Neural cell (in vitro differentiated cells): Measurements from ENCODE around the gene SLC37A1. TPM values are rescaled to one million over a fixed set of nuclear protein-coding genes. Genes with fewer than 3 reads are reported as not detected.

Experiments
- H2AFZ ChIP-seq: fragments of 200-600, 300-800 bp; sonication (generic), shearing (Covaris generic); 2 replicates; pipeline ENCODE4 v1.6.0; 2014; ENCODE audit warnings: low read depth, mild to moderate bottlenecking, antibody characterized with exemption, low read length, moderate library complexity
- H3F3A ChIP-seq: fragments of 200-600 bp; shearing (Covaris generic); 2 replicates; pipeline ENCODE4 v1.6.1; 2016; ENCODE audit warnings: mild to moderate bottlenecking, moderate library complexity, mixed read lengths, antibody characterized with exemption, low read length; ENCODE audit not compliant: insufficient read depth, poor library complexity, severe bottlenecking
- H3K27ac ChIP-seq: fragments of 200-600, 300-800 bp; sonication (generic), shearing (Covaris generic); 2 replicates; pipeline ENCODE4 v1.5.1; 2014; ENCODE audit warnings: mild to moderate bottlenecking, low read length, moderate library complexity
- H3K27me3 ChIP-seq: fragments of 300-800, 200-600 bp; sonication (generic), shearing (Covaris generic); 2 replicates; pipeline ENCODE4 v1.6.0; 2014; ENCODE audit warnings: mild to moderate bottlenecking, low read depth, low read length, moderate library complexity; ENCODE audit not compliant: insufficient read depth
- H3K36me3 ChIP-seq: fragments of 300-800, 200-600 bp; sonication (generic), shearing (Covaris generic); 2 replicates; pipeline ENCODE4 v1.5.1; 2014; ENCODE audit warnings: mild to moderate bottlenecking, antibody characterized with exemption, low read length, moderate library complexity; ENCODE audit not compliant: insufficient read depth
- H3K4me2 ChIP-seq: fragments of 300-800, 200-600 bp; sonication (generic), shearing (Covaris generic); 2 replicates; pipeline ENCODE4 v1.6.0; 2014; ENCODE audit warnings: mild to moderate bottlenecking, low read length
- H3K4me3 ChIP-seq: fragments of 300-800, 200-600 bp; sonication (generic), shearing (Covaris generic); 2 replicates; pipeline ENCODE4 v1.5.1; 2014; ENCODE audit warnings: mild to moderate bottlenecking, low read length, moderate library complexity
- H3K79me2 ChIP-seq: fragments of 200-600 bp; shearing (Covaris generic); replicated peaks from 2 replicates; pipeline ENCODE4 v1.6.0; 2014; ENCODE audit warnings: mild to moderate bottlenecking, low read length, moderate library complexity; ENCODE audit not compliant: insufficient read depth
- H3K9ac ChIP-seq: fragments of 300-800, 200-600 bp; sonication (generic), shearing (Covaris generic); 2 replicates; pipeline ENCODE4 v1.6.1; 2016; ENCODE audit warnings: mild to moderate bottlenecking, low read length, mixed read lengths
- H3K9me2 ChIP-seq: fragments of 200-600 bp; shearing (Covaris generic); 2 replicates; pipeline ENCODE4 v1.6.1; 2016; ENCODE audit warnings: mild to moderate bottlenecking, low read length, mixed read lengths; ENCODE audit not compliant: insufficient read depth
- H3K9me3 ChIP-seq: fragments of 200-600, 300-800 bp; sonication (generic), shearing (Covaris generic); 2 replicates; pipeline ENCODE4 v1.6.1; 2016; ENCODE audit warnings: mild to moderate bottlenecking, mixed run types, low read length, moderate library complexity, mixed read lengths
- H4K20me1 ChIP-seq: fragments of 200-600 bp; shearing (Covaris generic); 2 replicates; pipeline ENCODE4 v1.6.1; 2016; ENCODE audit warnings: mild to moderate bottlenecking, mixed run types; ENCODE audit not compliant: insufficient read depth
- EP300 ChIP-seq: fragments of 450-650 bp; conservative IDR thresholded peaks from 2 replicates; pipeline ENCODE4 v1.6.1; 2014; ENCODE audit warnings: antibody characterized with exemption, mild to moderate bottlenecking, moderate library complexity; ENCODE audit not compliant: poor library complexity, severe bottlenecking
- EZH2 ChIP-seq: fragments of 200-600, 300-800 bp; shearing (Covaris generic), sonication (generic); IDR thresholded peaks from 2 replicates; pipeline ENCODE4 v1.6.1; 2014; ENCODE audit warnings: antibody characterized with exemption, low read length, borderline replicate concordance, mild to moderate bottlenecking; ENCODE audit not compliant: insufficient read depth, poor library complexity, severe bottlenecking
- MXI1 ChIP-seq: fragments of 450-650 bp; conservative IDR thresholded peaks from 2 replicates; pipeline ENCODE4 v1.6.1; 2014; ENCODE audit warnings: antibody characterized with exemption, mild to moderate bottlenecking; ENCODE audit not compliant: poor library complexity, severe bottlenecking
- POLR2AphosphoS5 ChIP-seq: IDR thresholded peaks from 2 replicates; pipeline ENCODE4 v1.6.1; 2012
- RAD21 ChIP-seq: fragments of 450-650 bp; conservative IDR thresholded peaks from 2 replicates; pipeline ENCODE4 v1.6.1; 2014; ENCODE audit warnings: antibody characterized with exemption, mild to moderate bottlenecking, moderate library complexity
- SMC3 ChIP-seq: fragments of 450-650 bp; conservative IDR thresholded peaks from 2 replicates; pipeline ENCODE4 v1.6.1; 2014; ENCODE audit warnings: antibody characterized with exemption, mild to moderate bottlenecking, moderate library complexity; ENCODE audit not compliant: poor library complexity
- TAF1 ChIP-seq: IDR thresholded peaks from 2 replicates; pipeline ENCODE4 v1.6.1; 2012; ENCODE audit warnings: low read depth
- polyA plus RNA-seq: library from polyadenylated mRNA; depleted of rRNA; stranded (reverse); fragments of >200 nt; gene quantifications from 2 replicates; pipeline ENCODE4 v1.2.3, GENCODE V29; 2014
- TF ChIP-seq, protein P1 (sequence below): IDR thresholded peaks from 2 replicates; pipeline ENCODE4 v1.6.1; 2012; ENCODE audit warnings: borderline replicate concordance
- TF ChIP-seq, protein P2 (sequence below): fragments of 450-650 bp; IDR thresholded peaks from 2 replicates; pipeline ENCODE4 v1.5.1; 2014; ENCODE audit warnings: antibody characterized with exemption, mild to moderate bottlenecking, moderate library complexity; ENCODE audit not compliant: poor library complexity, severe bottlenecking

The SLC37A1 gene
- polyA plus RNA-seq, 1 donor from 2014 or later: 60.7 TPM

DNA sequence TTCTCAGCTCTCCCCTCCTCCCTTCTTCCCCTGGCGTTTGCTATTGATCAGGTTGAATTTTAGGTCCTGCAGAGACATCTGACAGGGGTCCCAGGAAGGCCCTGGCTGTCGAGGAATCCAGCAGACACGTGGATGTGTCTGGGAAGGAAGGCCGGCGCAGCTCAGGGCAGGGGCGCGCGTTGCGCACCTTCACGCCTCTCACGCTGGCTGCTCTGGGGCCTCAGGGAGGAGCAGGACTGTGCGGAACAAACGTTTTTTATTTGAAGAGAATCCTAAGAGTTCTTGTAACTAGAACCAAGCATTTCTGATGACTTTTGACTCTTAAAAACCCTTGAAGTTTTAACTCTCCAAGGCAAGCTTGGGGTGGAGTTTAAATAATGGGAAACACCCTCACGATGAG is 54.2 kb downstream of the SLC37A1 start:
- Histone ChIP-seq H3F3A (no peaks in the 10 kb centered on the region), H3K4me3 (no peak overlapping the region), H3K36me3 (peaks cover 19% of the 10 kb centered on the region), H3K4me2 (no peak overlapping the region), H3K9me3 (no peaks in the 10 kb centered on the region), H3K9me2 (no peaks in the 10 kb centered on the region), H3K27me3 (no peaks in the 10 kb centered on the region), H3K9ac (no peak overlapping the region), H2AFZ (no peak overlapping the region), H3K79me2 (no peaks in the 10 kb centered on the region), H3K27ac (no peak overlapping the region), H4K20me1 (no peaks in the 10 kb centered on the region)
- TF ChIP-seq TAF1: no peak
- TF ChIP-seq RAD21: no peak
- TF ChIP-seq, protein P1, sequence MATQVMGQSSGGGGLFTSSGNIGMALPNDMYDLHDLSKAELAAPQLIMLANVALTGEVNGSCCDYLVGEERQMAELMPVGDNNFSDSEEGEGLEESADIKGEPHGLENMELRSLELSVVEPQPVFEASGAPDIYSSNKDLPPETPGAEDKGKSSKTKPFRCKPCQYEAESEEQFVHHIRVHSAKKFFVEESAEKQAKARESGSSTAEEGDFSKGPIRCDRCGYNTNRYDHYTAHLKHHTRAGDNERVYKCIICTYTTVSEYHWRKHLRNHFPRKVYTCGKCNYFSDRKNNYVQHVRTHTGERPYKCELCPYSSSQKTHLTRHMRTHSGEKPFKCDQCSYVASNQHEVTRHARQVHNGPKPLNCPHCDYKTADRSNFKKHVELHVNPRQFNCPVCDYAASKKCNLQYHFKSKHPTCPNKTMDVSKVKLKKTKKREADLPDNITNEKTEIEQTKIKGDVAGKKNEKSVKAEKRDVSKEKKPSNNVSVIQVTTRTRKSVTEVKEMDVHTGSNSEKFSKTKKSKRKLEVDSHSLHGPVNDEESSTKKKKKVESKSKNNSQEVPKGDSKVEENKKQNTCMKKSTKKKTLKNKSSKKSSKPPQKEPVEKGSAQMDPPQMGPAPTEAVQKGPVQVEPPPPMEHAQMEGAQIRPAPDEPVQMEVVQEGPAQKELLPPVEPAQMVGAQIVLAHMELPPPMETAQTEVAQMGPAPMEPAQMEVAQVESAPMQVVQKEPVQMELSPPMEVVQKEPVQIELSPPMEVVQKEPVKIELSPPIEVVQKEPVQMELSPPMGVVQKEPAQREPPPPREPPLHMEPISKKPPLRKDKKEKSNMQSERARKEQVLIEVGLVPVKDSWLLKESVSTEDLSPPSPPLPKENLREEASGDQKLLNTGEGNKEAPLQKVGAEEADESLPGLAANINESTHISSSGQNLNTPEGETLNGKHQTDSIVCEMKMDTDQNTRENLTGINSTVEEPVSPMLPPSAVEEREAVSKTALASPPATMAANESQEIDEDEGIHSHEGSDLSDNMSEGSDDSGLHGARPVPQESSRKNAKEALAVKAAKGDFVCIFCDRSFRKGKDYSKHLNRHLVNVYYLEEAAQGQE: no peak
- no peak for TF ChIP-seq MXI1
- TF ChIP-seq, protein P2, sequence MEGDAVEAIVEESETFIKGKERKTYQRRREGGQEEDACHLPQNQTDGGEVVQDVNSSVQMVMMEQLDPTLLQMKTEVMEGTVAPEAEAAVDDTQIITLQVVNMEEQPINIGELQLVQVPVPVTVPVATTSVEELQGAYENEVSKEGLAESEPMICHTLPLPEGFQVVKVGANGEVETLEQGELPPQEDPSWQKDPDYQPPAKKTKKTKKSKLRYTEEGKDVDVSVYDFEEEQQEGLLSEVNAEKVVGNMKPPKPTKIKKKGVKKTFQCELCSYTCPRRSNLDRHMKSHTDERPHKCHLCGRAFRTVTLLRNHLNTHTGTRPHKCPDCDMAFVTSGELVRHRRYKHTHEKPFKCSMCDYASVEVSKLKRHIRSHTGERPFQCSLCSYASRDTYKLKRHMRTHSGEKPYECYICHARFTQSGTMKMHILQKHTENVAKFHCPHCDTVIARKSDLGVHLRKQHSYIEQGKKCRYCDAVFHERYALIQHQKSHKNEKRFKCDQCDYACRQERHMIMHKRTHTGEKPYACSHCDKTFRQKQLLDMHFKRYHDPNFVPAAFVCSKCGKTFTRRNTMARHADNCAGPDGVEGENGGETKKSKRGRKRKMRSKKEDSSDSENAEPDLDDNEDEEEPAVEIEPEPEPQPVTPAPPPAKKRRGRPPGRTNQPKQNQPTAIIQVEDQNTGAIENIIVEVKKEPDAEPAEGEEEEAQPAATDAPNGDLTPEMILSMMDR: no peak
- TF ChIP-seq SMC3: no peak
- TF ChIP-seq EZH2: no peak
- no peak for TF ChIP-seq POLR2AphosphoS5
- TF ChIP-seq EP300: no peak

DNA sequence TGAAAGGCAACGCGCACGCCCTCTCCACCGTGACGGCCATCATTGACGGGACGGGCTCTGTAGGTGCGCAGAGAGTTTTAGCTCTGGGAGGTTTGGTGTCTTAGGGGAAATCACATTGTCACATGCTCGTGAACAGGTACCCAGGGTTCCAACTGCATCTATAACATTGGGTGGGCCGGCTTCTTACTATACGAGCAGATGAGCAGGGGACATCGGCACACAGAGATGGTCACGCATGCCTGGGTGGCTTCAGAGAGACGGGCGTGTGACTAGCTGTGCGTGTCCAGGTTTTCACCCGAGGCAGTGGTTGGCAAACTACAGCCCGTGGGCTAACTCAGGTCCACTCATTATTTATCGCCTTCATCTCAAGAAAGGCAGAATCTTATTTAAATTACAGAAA is 54.7 kb downstream of the SLC37A1 start:
- H2AFZ ChIP-seq: no peak overlapping the region
- no peaks in the 10 kb centered on the region for H4K20me1 ChIP-seq
- H3K36me3 ChIP-seq: peaks cover 23% of the 10 kb centered on the region
- no peak overlapping the region for H3K4me2 ChIP-seq
- no peaks in the 10 kb centered on the region for H3K79me2 ChIP-seq
- H3K4me3 ChIP-seq: no peak overlapping the region
- no peaks in the 10 kb centered on the region for H3K9me3 ChIP-seq
- H3F3A ChIP-seq: no peaks in the 10 kb centered on the region
- TF ChIP-seq, protein P2: no peak
- no peak for TF ChIP-seq EP300
- TF ChIP-seq TAF1: no peak
- no peak for TF ChIP-seq EZH2
- no peak for TF ChIP-seq POLR2AphosphoS5
- no peak for TF ChIP-seq SMC3
- TF ChIP-seq, protein P1: no peak
- TF ChIP-seq RAD21: no peak
- no peak for TF ChIP-seq MXI1
- H3K27ac ChIP-seq: no peak overlapping the region
- no peaks in the 10 kb centered on the region for H3K9me2 ChIP-seq
- H3K27me3 ChIP-seq: no peaks in the 10 kb centered on the region
- H3K9ac ChIP-seq: no peak overlapping the region
